Omental fat pad (tissue), 4 donors: ENCODE data around the gene TTLL10. TPM values are rescaled to one million over a fixed set of nuclear protein-coding genes. Genes with fewer than 3 reads are reported as not detected.

Experiments
- ATAC-seq: fragments of 150-250 bp; one replicate; pipeline ENCODE4 v1.9.1; 2016; ENCODE audit warnings: mild to moderate bottlenecking, moderate library complexity; ENCODE audit not compliant: low FRiP score
- DNase-seq: peaks from one replicate; pipeline ENCODE4 v3.0.0-alpha.2; 2019; ENCODE audit warnings: low spot score
- total RNA-seq, 4 donors: library from RNA; depleted of rRNA; stranded (reverse); fragments of >200 nt; gene quantifications; one replicate each; pipeline ENCODE4 v1.1.0, GENCODE V29; 2016
- TF ChIP-seq, protein P1 (sequence below), 3 donors: fragments of 450-650 bp; IDR thresholded peaks; one replicate each; pipeline ENCODE4 v1.5.1; 2016 to 2017; ENCODE audit warnings: antibody characterized with exemption in 3 of 3, mild to moderate bottlenecking in 3 of 3, moderate library complexity in 2 of 3

The TTLL10 gene
- total RNA-seq, 4 donors from 2014 or later = 0.48 to 1.0 (median 0.95) TPM; not detected in 1

DNA sequence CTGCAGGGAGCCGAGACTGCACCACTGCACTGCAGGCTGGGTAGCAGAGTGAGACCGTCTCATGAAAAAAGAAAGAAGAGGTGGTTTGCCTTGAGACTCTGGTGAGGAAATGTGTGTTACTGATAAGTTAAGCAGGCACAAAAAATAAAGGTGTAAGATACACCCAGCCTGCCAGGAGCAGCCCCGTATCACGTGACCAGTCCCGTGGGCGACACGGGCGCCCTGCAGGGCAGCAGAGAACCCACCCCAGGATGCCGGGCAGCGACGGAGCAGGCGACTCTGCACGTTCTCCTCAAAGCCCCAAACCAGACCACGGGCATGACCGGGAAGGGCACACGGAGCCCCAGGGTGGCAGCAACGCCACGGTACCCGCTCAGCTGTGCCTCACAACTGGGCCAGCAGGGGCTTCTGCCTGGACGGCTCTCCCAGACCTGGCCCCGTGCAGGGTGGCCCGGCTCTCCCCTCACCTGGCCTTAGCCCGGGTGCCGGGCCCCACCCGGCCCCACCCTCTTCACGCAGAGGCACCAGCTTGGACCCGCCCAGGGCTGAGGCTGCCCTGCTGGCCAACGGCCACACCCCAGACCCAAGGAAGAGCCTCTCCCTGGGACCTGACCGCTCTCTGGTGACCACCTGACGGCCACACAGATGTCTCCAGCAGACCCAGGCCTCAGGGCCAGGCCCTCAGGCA lies 48.4 kb downstream of the TTLL10 start:
- DNase-seq (no peak), ATAC-seq (no peak)
- TF ChIP-seq, protein P1, sequence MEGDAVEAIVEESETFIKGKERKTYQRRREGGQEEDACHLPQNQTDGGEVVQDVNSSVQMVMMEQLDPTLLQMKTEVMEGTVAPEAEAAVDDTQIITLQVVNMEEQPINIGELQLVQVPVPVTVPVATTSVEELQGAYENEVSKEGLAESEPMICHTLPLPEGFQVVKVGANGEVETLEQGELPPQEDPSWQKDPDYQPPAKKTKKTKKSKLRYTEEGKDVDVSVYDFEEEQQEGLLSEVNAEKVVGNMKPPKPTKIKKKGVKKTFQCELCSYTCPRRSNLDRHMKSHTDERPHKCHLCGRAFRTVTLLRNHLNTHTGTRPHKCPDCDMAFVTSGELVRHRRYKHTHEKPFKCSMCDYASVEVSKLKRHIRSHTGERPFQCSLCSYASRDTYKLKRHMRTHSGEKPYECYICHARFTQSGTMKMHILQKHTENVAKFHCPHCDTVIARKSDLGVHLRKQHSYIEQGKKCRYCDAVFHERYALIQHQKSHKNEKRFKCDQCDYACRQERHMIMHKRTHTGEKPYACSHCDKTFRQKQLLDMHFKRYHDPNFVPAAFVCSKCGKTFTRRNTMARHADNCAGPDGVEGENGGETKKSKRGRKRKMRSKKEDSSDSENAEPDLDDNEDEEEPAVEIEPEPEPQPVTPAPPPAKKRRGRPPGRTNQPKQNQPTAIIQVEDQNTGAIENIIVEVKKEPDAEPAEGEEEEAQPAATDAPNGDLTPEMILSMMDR (IDR thresholded peaks at IDR 0.05) = no peak

DNA sequence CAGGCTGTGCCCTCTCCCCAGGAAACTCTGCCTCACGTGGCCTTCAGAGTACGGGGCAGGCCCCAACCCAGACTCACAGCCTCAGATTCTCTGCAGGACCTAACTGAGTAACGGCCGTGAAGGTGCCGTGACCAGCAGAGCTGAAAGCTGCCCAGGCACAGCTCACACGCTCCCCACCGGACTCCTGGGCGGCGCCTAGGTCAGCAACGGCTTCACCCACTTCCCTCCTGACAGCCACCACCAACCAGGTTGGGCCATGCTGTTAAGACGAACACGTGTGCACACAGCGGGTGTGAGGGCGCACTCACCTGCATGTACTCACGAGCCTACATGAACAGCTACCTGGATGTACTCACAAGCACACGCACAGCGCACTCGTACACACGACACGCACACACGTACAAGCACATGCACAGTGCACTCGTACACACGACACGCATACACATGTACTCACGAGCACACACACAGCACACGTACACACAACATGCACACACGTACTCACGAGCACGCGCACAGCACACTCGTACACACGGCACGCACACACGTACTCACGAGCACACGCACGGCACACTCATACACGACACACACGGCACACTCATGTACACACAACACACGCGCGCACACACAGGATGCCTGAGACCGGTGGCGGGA lies 49.0 kb downstream of the TTLL10 start:
- TF ChIP-seq, protein P1 (IDR thresholded peaks at IDR 0.05) = no peak
- DNase-seq (no peak), ATAC-seq (no peak)

GRCh38 chr1:1223321-1223720 lies 49.6 kb downstream of the TTLL10 start:
- TF ChIP-seq, protein P1 (IDR thresholded peaks at IDR 0.05) = no peak
- ATAC-seq (no peak), DNase-seq (no peak)

DNA sequence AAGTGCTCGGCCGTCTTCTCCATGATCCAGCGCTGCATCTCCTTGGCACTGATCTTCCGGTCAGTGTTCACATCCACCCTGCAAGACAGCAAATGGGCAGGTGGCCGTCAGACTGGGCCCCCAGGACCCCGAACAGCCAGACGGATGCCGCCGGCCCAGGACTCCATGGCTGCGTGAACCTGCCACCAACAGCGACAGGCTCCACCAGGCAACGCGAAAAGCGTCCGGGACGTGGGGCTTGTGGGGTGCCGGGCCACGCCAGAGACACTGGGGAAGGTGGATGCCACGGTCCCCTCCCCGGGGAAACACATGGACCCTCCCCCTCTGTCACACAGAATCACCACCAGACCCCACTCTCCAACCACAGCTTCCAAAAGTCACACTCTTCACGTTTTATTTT lies 50.2 kb downstream of the TTLL10 start:
- no peak for DNase-seq
- no peak for ATAC-seq
- TF ChIP-seq, protein P1 (IDR thresholded peaks at IDR 0.05) = no peak

GRCh38 chr1:1225238-1225845 lies 51.7 kb downstream of the TTLL10 start:
- TF ChIP-seq, protein P1 (IDR thresholded peaks at IDR 0.05) = no peak
- no peak for ATAC-seq
- DNase-seq = no peak

DNA sequence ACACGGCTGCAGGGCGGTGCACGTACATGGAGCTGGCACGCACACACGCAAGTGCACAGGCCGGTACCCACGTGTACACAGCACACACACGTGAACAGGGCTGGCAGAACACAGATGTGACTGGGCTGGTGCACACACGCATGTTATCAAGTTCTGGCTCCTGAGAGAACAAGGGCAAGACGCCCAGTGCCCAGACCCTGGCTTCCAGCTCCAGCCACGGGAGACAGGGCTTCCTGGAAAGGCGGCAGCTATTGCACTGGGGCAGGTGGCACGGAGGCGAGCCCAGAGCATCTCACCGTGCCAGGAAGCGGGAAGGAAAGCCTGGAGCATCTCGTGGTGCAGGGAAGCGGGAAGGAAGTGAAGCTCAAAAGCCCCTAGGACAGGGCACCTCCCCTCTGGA lies 52.2 kb downstream of the TTLL10 start:
- TF ChIP-seq, protein P1 (IDR thresholded peaks at IDR 0.05) = no peak
- no peak for ATAC-seq

More for the DNA sequence above, 52.2 kb downstream of the TTLL10 start:
- no peak for DNase-seq
